Ammon's horn (tissue), 1 donor: ENCODE data around the gene DCDC2.
"Not testable (repeated sequence)": the region's sequence is repeated elsewhere in the genome, so short reads cannot be mapped to it uniquely, and the experiment has no call there.

ENCODE experiments used
- DNase-seq: peaks from one replicate; pipeline ENCODE4 v3.0.0-alpha.2; 2016; ENCODE audit warnings: low spot score

Gene DCDC2

DNA sequence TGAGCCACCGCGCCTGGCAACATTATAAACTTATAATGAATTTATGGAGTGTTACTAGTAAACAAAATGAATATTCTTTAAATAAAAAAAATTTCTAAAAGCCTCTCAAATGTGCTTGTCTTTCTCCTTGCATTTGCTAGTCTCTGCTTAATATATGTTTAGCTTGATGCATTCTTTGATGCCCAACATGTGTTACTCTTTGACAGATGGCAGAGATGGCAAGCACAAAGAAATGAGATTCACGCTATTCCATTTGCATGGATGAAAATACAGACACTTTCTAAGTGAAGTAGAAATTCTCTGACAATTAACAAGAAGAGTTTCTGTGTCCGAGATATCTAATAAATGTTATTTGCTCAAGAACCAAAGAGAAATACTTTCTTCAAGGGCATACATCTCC, 30.1 kb downstream of the DCDC2 start:
- DNase-seq: no peak

- no peak for DNase-seq
Observed at GRCh38 chr6:24325978-24326377, 31.9 kb downstream of the DCDC2 start.

DNA sequence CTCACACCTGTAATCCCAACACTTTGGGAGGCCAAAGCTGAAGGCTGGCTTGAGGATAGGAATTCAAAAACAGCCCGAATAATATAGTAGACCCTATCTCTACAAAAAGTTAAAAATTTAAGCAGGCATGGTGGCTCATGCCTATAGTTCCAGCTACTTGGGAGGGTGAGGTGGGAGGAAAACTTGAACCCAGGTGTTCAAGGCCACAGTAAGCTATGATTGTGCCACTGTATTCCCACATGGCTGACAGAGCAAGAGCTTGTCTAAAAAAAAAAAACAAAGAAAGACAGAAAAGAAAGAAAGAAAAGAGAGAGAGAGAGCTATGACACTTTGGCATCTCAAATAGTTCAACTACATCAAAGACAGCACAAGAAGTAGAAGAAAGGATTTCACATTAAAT, 33.2 kb downstream of the DCDC2 start:
- no peak for DNase-seq

DNA sequence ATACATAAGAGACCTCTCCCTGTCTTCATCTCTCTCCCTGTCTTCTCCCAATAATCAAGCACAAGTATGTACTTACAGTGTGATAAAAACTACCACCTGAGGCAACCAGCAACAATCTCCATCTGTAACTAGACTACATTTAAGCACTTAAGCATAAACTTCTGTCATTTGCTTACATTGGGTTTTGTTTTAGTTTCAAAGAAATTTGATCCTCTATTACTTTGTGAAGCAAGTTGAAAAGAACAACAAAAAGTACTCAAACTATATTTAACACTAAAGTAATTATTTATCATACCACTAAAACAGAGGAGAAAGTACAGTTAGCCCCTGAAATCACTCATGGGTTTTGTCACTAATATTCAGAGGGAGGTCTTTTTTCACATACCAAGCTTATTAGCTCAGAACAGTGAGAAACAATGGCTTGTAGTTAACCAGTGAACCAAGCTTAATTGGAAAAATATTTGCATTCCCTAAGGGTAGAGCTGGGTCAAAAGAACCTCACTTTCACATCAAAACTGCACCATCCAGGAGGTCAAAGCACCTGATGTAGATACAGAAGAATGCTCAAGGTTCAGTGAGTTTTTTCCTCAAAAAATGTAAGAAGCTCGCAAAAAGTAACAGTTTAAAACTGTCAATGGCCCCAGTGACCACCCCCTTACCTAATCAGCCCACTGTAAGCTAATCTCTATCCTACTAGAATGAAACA, 34.1 kb downstream of the DCDC2 start:
- DNase-seq: no peak

DNA sequence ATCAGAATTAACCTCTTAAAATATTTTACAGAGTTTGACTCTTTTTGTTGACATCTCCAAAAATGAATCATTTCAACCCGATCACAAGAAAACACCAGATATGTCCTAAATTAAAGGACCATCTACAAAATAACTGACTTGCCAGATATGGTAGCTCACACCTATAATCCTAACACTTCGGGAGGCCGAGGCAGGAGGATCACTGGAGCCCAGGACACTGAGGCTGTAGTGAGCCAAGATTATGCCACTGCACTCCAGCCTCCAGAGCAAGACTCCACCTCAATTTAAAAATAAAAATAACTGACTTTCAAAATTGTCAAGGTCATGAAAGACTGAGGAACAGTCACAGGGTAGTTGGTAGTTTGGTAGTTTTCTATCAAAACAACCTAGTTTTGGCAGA, 34.9 kb downstream of the DCDC2 start:
- DNase-seq: no peak

GRCh38 chr6:24322446-24322845, 35.4 kb downstream of the DCDC2 start:
- not testable (repeated sequence) for DNase-seq

DNA sequence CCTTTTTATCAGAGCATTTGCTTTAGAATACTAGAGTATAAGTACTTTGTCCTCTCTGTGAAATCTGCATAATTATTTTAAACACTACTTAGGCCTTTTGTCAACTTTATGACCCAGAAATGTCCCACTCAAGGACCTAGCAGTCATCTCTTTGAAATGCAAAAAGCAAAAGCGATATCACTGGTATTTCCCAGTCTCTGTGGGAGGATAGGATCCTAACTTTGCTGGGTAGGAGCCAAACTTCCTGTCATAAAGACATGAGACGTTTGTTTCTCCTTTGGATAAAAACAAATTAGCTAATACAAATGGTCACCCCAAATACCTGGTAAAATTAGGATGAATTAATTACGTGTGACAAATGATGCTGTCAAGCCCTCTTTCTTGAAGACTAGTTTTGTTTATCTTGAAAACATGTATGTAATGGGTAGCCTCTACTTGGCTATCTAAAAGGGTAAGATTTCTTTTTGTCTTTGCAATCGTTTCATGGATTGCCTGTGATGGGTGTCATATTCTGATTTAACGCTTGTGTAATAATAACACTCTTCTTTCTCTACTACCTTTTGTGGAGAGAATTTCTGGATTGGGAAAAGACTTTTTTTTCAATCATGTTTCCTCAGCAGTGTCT, 36.2 kb downstream of the DCDC2 start:
- no peak for DNase-seq

DNA sequence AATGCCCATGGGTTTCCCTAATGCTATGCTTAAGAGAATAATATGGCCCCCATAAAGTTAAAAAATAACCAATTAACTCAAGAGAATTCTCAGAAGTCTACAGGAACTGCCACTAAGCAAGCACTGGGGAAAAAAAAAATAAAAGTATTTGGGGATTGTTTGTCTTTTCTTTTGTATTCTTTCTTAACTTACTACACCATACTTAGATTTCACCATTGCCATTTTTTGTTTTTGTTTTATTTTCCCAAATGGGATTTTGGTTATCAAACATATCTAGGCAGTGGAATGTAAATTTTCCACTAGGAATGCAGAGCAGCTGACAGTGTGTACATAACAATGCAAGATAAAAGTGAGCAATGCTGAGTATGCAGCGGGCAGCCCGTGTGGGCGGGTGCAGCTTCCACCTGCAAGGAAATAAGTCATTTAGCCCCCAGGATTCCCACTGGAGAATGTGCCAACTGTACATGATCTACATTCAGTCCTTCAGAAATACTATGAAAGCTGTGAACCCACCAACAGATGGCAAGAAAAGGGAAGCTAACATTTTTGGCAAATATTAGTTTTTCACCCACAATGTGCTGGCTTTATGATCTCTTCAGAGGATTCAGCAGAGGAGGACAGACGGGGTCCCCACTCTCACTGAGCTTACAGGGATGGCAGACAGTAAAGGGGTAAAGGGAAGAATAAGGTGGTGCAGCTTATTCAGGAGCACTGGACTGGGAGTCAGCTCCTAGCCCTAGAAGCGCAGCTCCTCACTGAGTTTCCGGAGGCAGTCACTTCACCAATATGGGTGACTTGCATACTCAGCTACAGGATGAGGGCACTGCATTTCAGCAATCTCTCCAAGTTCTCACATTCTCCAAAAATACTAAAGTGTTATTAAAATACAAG, 44.4 kb downstream of the DCDC2 start:
- DNase-seq: no peak

- not testable (repeated sequence) for DNase-seq
Observed at GRCh38 chr6:24311775-24312174, 46.1 kb downstream of the DCDC2 start.

GRCh38 chr6:24307881-24308280, 50.0 kb downstream of the DCDC2 start:
- DNase-seq: no peak

GRCh38 chr6:24306936-24307335, 50.9 kb downstream of the DCDC2 start:
- no peak for DNase-seq

DNA sequence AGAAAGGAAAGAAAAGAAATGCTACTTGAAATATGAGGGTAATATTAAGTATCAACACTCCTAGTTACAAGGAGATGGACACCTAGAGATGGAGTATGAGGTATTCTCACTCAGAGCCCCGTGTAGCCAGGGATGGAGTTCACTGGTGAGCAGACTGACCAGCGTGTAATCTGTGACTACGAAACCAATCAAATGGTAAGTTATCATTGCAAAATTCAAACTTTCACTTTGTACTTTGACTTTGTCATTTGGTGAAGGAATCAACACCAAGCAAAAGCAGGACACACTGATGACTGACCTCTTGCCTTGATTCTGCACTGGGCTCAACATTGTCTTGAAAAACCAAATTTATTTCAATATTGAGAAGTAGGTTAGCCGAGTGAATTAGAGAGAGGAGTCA, 51.8 kb downstream of the DCDC2 start:
- no peak for DNase-seq

DNA sequence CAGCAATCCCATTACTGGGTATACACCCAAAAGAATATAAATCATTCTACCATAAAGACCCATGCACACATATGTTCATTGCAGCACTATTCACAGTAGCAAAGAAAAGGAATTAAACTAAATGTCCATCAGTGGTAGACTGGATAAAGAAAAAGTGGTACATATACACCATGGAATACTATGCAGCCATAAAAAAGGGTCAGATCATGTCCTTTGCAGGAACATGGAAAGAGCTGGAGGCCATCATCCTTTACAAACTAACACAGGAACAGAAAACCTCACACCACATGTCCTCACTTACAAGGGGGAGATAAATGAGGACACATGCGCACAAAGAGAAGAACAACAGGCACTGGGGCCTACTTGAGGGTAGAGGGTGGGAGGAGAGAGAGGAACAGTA, 60.9 kb downstream of the DCDC2 start:
- no peak for DNase-seq

- not testable (repeated sequence) for DNase-seq
Observed at GRCh38 chr6:24293852-24294251, 64.0 kb downstream of the DCDC2 start.

DNA sequence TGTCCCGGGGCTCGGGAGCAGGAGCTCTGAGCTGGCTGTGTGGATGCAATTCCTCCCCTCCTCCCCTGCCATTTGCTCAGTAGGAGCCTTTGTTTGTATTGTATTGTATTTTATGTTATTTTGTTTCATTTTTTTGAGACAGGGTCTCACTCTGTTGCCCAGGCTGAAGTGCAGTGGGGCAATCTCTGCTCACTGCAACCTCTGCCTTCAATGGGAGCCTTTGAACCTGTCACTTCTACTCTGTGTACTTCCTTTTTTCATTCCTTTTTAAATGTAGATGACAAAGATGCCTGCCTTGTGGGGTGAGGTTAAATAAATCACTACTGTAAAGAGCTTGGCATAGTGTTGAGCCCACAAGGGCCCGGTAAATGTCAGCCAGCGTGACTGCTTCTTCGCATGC, 70.6 kb downstream of the DCDC2 start:
- DNase-seq: no peak

DNA sequence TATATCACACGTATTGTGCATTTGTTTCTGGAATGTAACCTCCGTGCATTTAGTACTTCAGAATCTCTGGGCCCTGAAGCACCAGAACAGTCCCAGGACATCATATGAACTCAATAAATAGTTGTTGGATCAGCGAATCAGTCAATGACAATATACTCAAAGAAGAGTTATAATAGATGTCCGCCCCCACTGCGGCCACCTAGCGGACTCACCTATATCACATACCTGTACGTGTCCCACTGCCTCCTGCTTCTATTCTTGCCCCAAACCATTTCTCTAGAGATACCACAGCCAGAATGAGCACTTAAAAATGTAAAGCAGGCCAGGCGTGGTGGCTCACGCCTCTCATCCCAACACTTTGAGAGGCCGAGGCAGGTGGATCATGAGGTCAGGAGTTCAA, 73.9 kb downstream of the DCDC2 start:
- DNase-seq: no peak

DNA sequence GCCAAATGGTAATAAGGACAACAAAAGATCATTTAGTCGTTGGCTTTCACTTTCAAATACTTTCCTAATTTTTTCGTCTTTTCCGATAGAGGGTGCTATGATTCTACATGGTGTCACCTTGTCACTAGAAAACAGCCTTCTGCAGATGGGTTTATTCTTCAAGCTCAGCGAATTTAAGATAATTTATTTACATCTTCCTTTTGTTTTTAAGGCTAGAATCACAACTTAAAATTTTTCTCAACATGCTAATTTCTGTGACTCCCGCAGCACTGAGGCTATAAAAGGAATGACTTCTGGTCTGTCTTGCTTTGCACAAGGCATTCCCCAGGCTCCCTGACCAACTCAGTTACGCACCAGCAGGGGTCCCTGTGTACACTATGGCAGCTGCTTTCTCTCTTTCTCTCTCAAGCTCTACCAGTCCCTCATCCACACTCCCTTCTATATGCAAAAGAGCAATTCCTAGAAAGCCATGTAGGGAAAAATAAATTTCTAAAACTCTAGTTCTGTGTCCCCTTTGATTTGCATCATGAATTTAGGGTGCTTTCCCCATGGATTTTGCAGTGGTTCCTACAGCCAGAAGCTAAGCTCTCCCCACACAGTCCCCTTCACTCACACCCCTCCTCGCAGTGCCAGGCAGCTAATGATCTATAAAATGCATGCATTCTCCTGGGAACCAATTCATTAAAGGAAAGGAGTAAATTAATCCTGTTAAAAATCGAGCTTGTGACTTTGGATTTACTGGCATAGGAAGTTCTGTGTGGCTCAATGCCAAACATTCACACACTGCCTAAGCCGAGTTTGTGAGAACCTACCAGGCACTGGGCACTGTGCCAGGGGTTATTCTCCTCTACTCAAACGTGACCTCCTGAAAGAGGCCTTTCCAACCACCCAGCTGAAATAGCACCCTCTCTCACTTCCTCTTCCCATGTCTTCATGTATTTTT, 74.5 kb downstream of the DCDC2 start:
- peak; percentile 86 for DNase-seq

DNA sequence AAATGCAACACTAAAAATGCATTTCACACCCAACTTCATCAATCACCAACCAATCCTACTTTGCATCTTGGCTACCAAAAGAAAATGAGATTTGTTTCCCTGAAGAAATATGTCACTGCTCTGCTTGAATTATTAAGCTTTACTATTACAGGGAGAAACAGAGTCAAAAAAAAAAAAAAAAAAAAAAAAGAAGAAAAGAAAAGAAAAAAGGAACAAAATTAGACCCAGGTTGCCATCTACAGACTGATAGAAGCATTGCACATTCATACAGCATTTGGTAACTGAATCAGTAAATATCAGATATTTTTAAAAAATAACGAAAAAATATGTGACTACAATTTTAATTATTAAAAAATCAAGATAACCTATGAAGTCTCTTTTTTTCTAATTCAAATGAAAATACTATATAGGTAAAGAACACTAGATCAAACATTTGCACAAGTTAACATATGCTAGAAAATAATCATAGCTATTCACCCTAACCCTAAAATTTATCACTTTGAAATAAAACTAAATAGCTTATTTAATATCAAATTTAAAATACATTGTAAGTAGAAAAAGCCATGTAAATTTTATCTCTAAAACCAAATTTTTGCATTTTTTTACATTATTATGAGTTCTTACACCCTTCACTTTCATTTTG, 83.3 kb downstream of the DCDC2 start:
- no peak for DNase-seq

- DNase-seq: no peak
Observed at GRCh38 chr6:24273096-24273870, 84.6 kb downstream of the DCDC2 start.

DNA sequence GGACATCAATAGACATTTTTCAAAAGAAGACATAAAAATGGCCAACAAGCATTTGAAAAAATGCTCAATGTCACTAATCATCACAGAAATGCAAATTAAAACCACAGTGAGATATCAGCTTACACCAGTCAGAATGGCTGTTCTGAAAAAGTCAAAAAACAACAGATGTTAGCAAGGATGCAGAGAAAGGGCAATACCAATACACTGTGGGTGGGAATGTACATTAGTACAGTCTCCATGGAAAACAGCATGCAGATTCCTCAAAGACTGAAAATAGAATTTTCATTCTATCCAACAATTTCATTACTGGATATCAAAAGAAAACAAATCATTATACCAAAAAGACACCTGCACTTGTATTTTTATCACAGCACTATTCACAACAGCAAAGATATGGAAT, 85.3 kb downstream of the DCDC2 start:
- DNase-seq: peak; percentile 41

DNA sequence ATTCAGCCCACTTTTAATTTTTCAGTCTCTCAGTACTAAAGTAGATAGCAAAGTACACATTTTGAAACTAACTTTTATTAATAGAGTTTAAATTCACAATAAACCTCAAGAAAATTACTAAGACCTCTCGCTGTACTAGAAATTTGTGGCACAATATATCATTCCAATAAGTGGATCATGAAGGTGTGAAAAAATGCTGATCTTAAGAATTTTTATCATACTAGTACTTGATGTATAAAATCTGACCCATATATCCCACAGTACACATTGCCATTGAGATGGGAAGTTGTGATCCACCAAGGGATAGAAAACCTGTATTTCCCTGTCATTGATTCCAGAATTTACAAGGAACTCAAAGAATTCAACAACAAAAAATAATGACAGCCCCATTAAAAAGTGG, 85.7 kb downstream of the DCDC2 start:
- DNase-seq: no peak
